ENCODE results near the gene HPS3. TPM values are rescaled to one million over a fixed set of nuclear protein-coding genes. Genes with fewer than 3 reads are reported as not detected.
A peak's percentile ranks its signal among the peaks of the same experiment; 100 is the strongest.
"Not testable (repeated sequence)": the region's sequence is repeated elsewhere in the genome, so short reads cannot be mapped to it uniquely, and the experiment has no call there.

HPS3 gene
- total RNA-seq, 2 experiments from 2014 or later, result 32.5 to 36.0 TPM

GRCh38 chr3:149177122-149177521 is 47.7 kb downstream of the HPS3 start:
- CTCF ChIA-PET, result interaction anchor here (0.8 kb wide), 1 partner anchor 12 kb away, joined by 4 read pairs; no protein-coding TSS in a partner anchor
- no peak overlapping the region for H3K27ac Mint-ChIP-seq
- H3K4me1 Mint-ChIP-seq, result peaks cover 10% of the 10 kb centered on the region
- ATAC-seq (no peak), DNase-seq (no peak)
- H3K27me3 Mint-ChIP-seq, result no peaks in the 10 kb centered on the region
- no peaks in the 10 kb centered on the region for H3K9me3 Mint-ChIP-seq (ENCODE audit: low read depth)
- H3K4me3 Mint-ChIP-seq, result no peak overlapping the region
- H3K36me3 Mint-ChIP-seq, result peaks cover 28% of the 10 kb centered on the region

GRCh38 chr3:149179220-149179619 is 49.8 kb downstream of the HPS3 start:
- Mint-ChIP-seq H3K27ac (no peak overlapping the region), H3K36me3 (peaks cover 13% of the 10 kb centered on the region), H3K4me3 (no peak overlapping the region), H3K4me1 (peaks cover 6% of the 10 kb centered on the region), H3K9me3 (ENCODE audit: low read depth) (no peaks in the 10 kb centered on the region), H3K27me3 (no peaks in the 10 kb centered on the region)
- CTCF ChIA-PET, result interaction anchor here (0.8 kb wide), 1 partner anchor 65 kb away, joined by 3 read pairs; no protein-coding TSS in a partner anchor
- ATAC-seq, result no peak
- DNase-seq, result no peak

GRCh38 chr3:149180057-149180573 is 50.7 kb downstream of the HPS3 start:
- Mint-ChIP-seq H3K9me3 (ENCODE audit: low read depth) (no peaks in the 10 kb centered on the region), H3K4me3 (no peak overlapping the region), H3K36me3 (peaks cover 9% of the 10 kb centered on the region), H3K27ac (no peak overlapping the region), H3K27me3 (no peaks in the 10 kb centered on the region), H3K4me1 (peaks cover under 1% of the 10 kb centered on the region)
- DNase-seq (no peak), ATAC-seq (no peak)
- CTCF ChIA-PET, result no interaction called here

GRCh38 chr3:149181182-149181581 is 51.7 kb downstream of the HPS3 start:
- no peak for DNase-seq
- H3K4me1 Mint-ChIP-seq, result no peaks in the 10 kb centered on the region
- no peak overlapping the region for H3K4me3 Mint-ChIP-seq
- no peaks in the 10 kb centered on the region for H3K27me3 Mint-ChIP-seq
- no peaks in the 10 kb centered on the region for H3K9me3 Mint-ChIP-seq (ENCODE audit: low read depth)
- no peak for ATAC-seq
- H3K36me3 Mint-ChIP-seq, result peaks cover 6% of the 10 kb centered on the region
- H3K27ac Mint-ChIP-seq, result no peak overlapping the region
- CTCF ChIA-PET, result interaction anchor here (1.2 kb wide), 1 partner anchor 226 kb away, joined by 3 read pairs; no protein-coding TSS in a partner anchor

- Mint-ChIP-seq H3K9me3 (ENCODE audit: low read depth) (no peaks in the 10 kb centered on the region), H3K4me3 (no peak overlapping the region), H3K4me1 (no peaks in the 10 kb centered on the region), H3K27ac (no peak overlapping the region), H3K36me3 (no peaks in the 10 kb centered on the region), H3K27me3 (peaks cover 23% of the 10 kb centered on the region)
- no peak for DNase-seq
- CTCF ChIA-PET, result no interaction called here
- ATAC-seq, result no peak
Measured at GRCh38 chr3:149186219-149186618, 56.8 kb downstream of the HPS3 start.

GRCh38 chr3:149186721-149187120 is 57.3 kb downstream of the HPS3 start:
- Mint-ChIP-seq H3K27ac (no peak overlapping the region), H3K9me3 (ENCODE audit: low read depth) (no peaks in the 10 kb centered on the region), H3K27me3 (peaks cover 23% of the 10 kb centered on the region), H3K4me1 (no peaks in the 10 kb centered on the region), H3K36me3 (no peaks in the 10 kb centered on the region), H3K4me3 (no peak overlapping the region)
- CTCF ChIA-PET, result no interaction called here
- ATAC-seq (no peak), DNase-seq (no peak)

- DNase-seq (no peak), ATAC-seq (no peak)
- Mint-ChIP-seq H3K27ac (no peak overlapping the region), H3K4me3 (no peak overlapping the region), H3K36me3 (no peaks in the 10 kb centered on the region), H3K9me3 (ENCODE audit: low read depth) (no peaks in the 10 kb centered on the region), H3K4me1 (no peaks in the 10 kb centered on the region), H3K27me3 (peaks cover 26% of the 10 kb centered on the region)
- CTCF ChIA-PET, result interaction anchor here (1.2 kb wide), 1 partner anchor 11 kb away, joined by 4 read pairs; no protein-coding TSS in a partner anchor
Measured at GRCh38 chr3:149188494-149188893, 59.1 kb downstream of the HPS3 start.

GRCh38 chr3:149195221-149195620 is 65.8 kb downstream of the HPS3 start:
- DNase-seq (no peak), ATAC-seq (no peak)
- Mint-ChIP-seq H3K4me1 (no peaks in the 10 kb centered on the region), H3K27ac (no peak overlapping the region), H3K4me3 (no peak overlapping the region), H3K36me3 (no peaks in the 10 kb centered on the region), H3K9me3 (ENCODE audit: low read depth) (no peaks in the 10 kb centered on the region), H3K27me3 (peaks cover 44% of the 10 kb centered on the region)
- CTCF ChIA-PET, result no interaction called here

- peaks cover 48% of the 10 kb centered on the region for H3K27me3 Mint-ChIP-seq
- H3K4me3 Mint-ChIP-seq; CTCF ChIA-PET; H3K36me3 Mint-ChIP-seq; DNase-seq; ATAC-seq; H3K9me3 Mint-ChIP-seq (ENCODE audit: low read depth); H3K27ac Mint-ChIP-seq; H3K4me1 Mint-ChIP-seq: not testable (repeated sequence)
Measured at GRCh38 chr3:149196805-149197592, 67.6 kb downstream of the HPS3 start.

GRCh38 chr3:149197669-149198068 is 68.2 kb downstream of the HPS3 start:
- H3K4me1 Mint-ChIP-seq, result no peaks in the 10 kb centered on the region
- CTCF ChIA-PET, result no interaction called here
- no peak overlapping the region for H3K27ac Mint-ChIP-seq
- no peaks in the 10 kb centered on the region for H3K36me3 Mint-ChIP-seq
- H3K4me3 Mint-ChIP-seq, result no peak overlapping the region
- ATAC-seq (no peak), DNase-seq (no peak)
- H3K9me3 Mint-ChIP-seq (ENCODE audit: low read depth), result no peaks in the 10 kb centered on the region
- peaks cover 52% of the 10 kb centered on the region for H3K27me3 Mint-ChIP-seq

- CTCF ChIA-PET, result no interaction called here
- H3K9me3 Mint-ChIP-seq (ENCODE audit: low read depth), result no peaks in the 10 kb centered on the region
- H3K27ac Mint-ChIP-seq, result no peak overlapping the region
- no peaks in the 10 kb centered on the region for H3K36me3 Mint-ChIP-seq
- no peak overlapping the region for H3K4me3 Mint-ChIP-seq
- no peak for ATAC-seq
- H3K4me1 Mint-ChIP-seq, result peaks cover 2% of the 10 kb centered on the region
- DNase-seq, result no peak
- peaks cover 54% of the 10 kb centered on the region for H3K27me3 Mint-ChIP-seq
Measured at GRCh38 chr3:149198611-149199010, 69.2 kb downstream of the HPS3 start.

- CTCF ChIA-PET, result no interaction called here
- Mint-ChIP-seq H3K36me3 (no peaks in the 10 kb centered on the region), H3K4me3 (no peak overlapping the region), H3K27me3 (peaks cover 56% of the 10 kb centered on the region), H3K9me3 (ENCODE audit: low read depth) (no peaks in the 10 kb centered on the region), H3K4me1 (peaks cover 11% of the 10 kb centered on the region), H3K27ac (no peak overlapping the region)
- ATAC-seq (no peak), DNase-seq (no peak)
Measured at GRCh38 chr3:149199474-149199873, 70.0 kb downstream of the HPS3 start.

- H3K27me3 Mint-ChIP-seq, result peaks cover 61% of the 10 kb centered on the region
- no peak overlapping the region for H3K4me3 Mint-ChIP-seq
- no peak overlapping the region for H3K27ac Mint-ChIP-seq
- CTCF ChIA-PET, result no interaction called here
- H3K9me3 Mint-ChIP-seq (ENCODE audit: low read depth), result no peaks in the 10 kb centered on the region
- no peaks in the 10 kb centered on the region for H3K36me3 Mint-ChIP-seq
- DNase-seq (no peak), ATAC-seq (peak; percentile 78)
- peaks cover 13% of the 10 kb centered on the region for H3K4me1 Mint-ChIP-seq
Measured at GRCh38 chr3:149203758-149204157, 74.3 kb downstream of the HPS3 start.

GRCh38 chr3:149204390-149204991 is 75.1 kb downstream of the HPS3 start:
- no peaks in the 10 kb centered on the region for H3K36me3 Mint-ChIP-seq
- H3K9me3 Mint-ChIP-seq (ENCODE audit: low read depth), result no peaks in the 10 kb centered on the region
- CTCF ChIA-PET, result no interaction called here
- H3K27ac Mint-ChIP-seq, result no peak overlapping the region
- H3K4me3 Mint-ChIP-seq, result no peak overlapping the region
- no peak for DNase-seq
- H3K4me1 Mint-ChIP-seq, result peaks cover 13% of the 10 kb centered on the region
- peaks cover 67% of the 10 kb centered on the region for H3K27me3 Mint-ChIP-seq
- ATAC-seq, result no peak

All from activated CD8-positive, alpha-beta memory T cell treated with anti-CD3 and anti-CD28 coated beads, Interleukin-2, amount 10 ng/mL, durations not matched to agents 7 days and 5 days (primary cell).